ENCODE results near the gene ESRRA. TPM values are rescaled to one million over a fixed set of nuclear protein-coding genes. Genes with fewer than 3 reads are reported as not detected.

Gene ESRRA
- total and polyA plus RNA-seq, 9 of the 15 experiments (the other 6 are each of a cell fraction or from before 2014, with no cell fraction given) = 0.27 to 89.7 (median 23.7) TPM

- TF ChIP-seq KLF6 (CRISPR knock-in tag; IDR thresholded peaks at IDR 0.05; ENCODE audit: borderline replicate concordance) (no peak), ZNF165 (CRISPR knock-in tag; IDR thresholded peaks at IDR 0.05; ENCODE audit: borderline replicate concordance) (no peak), TFAP4 (CRISPR knock-in tag; IDR thresholded peaks at IDR 0.05; ENCODE audit: borderline replicate concordance) (no peak), GABPB2 (CRISPR knock-in tag; conservative IDR thresholded peaks at IDR 0.05) (no peak), ZNF740 (CRISPR knock-in tag; IDR thresholded peaks at IDR 0.05) (0 out of 2 replicates have a peak, but pooled peaks have one; percentile 36), ZNF740 (tag; IDR thresholded peaks at IDR 0.05) (no peak), HMG20A (CRISPR knock-in tag; conservative IDR thresholded peaks at IDR 0.05) (no peak), U2AF1 (optimal IDR thresholded peaks at IDR 0.05; ENCODE audit: low read depth, low read length) (no peak), NFATC3 (IDR thresholded peaks at IDR 0.05) (no peak), ETV1 (tag; conservative IDR thresholded peaks at IDR 0.05; ENCODE audit: low read depth) (no peak), MYC (IDR thresholded peaks at IDR 0.05; ENCODE audit: low read depth, low read length) (no peak), MYC (CRISPR knock-in tag; IDR thresholded peaks at IDR 0.05; ENCODE audit: borderline replicate concordance, low read depth) (no peak), ARID2 (IDR thresholded peaks at IDR 0.05) (no peak), CREM (IDR thresholded peaks at IDR 0.05; ENCODE audit: low read depth) (0 out of 2 replicates have a peak, but pooled peaks have one; percentile 0), CXXC5 (CRISPR knock-in tag; IDR thresholded peaks at IDR 0.05) (no peak), COPS2 (conservative IDR thresholded peaks at IDR 0.05) (no peak)
- TF ChIP-seq, protein P1, sequence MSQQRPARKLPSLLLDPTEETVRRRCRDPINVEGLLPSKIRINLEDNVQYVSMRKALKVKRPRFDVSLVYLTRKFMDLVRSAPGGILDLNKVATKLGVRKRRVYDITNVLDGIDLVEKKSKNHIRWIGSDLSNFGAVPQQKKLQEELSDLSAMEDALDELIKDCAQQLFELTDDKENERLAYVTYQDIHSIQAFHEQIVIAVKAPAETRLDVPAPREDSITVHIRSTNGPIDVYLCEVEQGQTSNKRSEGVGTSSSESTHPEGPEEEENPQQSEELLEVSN (IDR thresholded peaks at IDR 0.05; ENCODE audit: borderline replicate concordance in 1 of 2, extremely low read depth in 1 of 2, insufficient read depth in 1 of 2, insufficient read length in 1 of 2, low read depth in 1 of 2, low read length in 1 of 2, poor library complexity in 1 of 2, severe bottlenecking in 1 of 2) = peak in 1 of 2 experiments; percentile 1
- TF ChIP-seq, protein P2, sequence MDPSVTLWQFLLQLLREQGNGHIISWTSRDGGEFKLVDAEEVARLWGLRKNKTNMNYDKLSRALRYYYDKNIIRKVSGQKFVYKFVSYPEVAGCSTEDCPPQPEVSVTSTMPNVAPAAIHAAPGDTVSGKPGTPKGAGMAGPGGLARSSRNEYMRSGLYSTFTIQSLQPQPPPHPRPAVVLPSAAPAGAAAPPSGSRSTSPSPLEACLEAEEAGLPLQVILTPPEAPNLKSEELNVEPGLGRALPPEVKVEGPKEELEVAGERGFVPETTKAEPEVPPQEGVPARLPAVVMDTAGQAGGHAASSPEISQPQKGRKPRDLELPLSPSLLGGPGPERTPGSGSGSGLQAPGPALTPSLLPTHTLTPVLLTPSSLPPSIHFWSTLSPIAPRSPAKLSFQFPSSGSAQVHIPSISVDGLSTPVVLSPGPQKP (CRISPR knock-in tag; IDR thresholded peaks at IDR 0.05) = no peak
- TF ChIP-seq, protein P3, sequence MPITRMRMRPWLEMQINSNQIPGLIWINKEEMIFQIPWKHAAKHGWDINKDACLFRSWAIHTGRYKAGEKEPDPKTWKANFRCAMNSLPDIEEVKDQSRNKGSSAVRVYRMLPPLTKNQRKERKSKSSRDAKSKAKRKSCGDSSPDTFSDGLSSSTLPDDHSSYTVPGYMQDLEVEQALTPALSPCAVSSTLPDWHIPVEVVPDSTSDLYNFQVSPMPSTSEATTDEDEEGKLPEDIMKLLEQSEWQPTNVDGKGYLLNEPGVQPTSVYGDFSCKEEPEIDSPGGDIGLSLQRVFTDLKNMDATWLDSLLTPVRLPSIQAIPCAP (CRISPR knock-in tag; IDR thresholded peaks at IDR 0.05; ENCODE audit: borderline replicate concordance) = no peak
These were observed 19.2 kb upstream of the ESRRA start (continued) for GRCh38 chr11:64285885-64286800.
